ENCODE measurements around the gene IGSF3. TPM values are rescaled to one million over a fixed set of nuclear protein-coding genes. Genes with fewer than 3 reads are reported as not detected.

IGSF3 gene
- total and polyA plus RNA-seq, 2 of the 13 experiments (the other 11 are each of a cell fraction or from before 2014, with no cell fraction given) = 0.11 to 0.16 TPM

DNA sequence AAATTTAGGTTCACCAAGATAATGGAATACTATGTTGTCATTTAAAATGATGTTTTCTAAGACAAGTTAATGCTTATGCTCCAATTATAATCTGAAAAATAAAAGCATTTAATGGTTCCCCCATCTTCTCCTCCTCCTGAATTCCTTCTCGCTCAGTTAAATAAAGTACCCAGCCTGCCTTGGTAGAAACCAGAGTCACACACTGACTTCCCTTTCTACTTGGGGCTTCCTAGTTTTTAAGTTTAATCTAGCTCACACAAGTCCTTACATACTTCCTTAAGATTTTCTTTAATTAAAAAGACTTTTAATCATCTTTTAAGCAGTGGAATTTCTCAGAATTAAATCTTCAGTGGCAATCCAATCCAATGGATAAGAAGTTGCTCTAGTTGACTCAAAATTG is 129.6 kb downstream of the IGSF3 start (continued):
- no peak for TF ChIP-seq SP5 (CRISPR knock-in tag; IDR thresholded peaks at IDR 0.05; ENCODE audit: borderline replicate concordance, low read depth)
- TF ChIP-seq ZNF225 (CRISPR knock-in tag; IDR thresholded peaks at IDR 0.05) = no peak
- TF ChIP-seq, protein P1, sequence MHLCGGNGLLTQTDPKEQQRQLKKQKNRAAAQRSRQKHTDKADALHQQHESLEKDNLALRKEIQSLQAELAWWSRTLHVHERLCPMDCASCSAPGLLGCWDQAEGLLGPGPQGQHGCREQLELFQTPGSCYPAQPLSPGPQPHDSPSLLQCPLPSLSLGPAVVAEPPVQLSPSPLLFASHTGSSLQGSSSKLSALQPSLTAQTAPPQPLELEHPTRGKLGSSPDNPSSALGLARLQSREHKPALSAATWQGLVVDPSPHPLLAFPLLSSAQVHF (CRISPR knock-in tag; IDR thresholded peaks at IDR 0.05) = no peak
- TF ChIP-seq, protein P2, sequence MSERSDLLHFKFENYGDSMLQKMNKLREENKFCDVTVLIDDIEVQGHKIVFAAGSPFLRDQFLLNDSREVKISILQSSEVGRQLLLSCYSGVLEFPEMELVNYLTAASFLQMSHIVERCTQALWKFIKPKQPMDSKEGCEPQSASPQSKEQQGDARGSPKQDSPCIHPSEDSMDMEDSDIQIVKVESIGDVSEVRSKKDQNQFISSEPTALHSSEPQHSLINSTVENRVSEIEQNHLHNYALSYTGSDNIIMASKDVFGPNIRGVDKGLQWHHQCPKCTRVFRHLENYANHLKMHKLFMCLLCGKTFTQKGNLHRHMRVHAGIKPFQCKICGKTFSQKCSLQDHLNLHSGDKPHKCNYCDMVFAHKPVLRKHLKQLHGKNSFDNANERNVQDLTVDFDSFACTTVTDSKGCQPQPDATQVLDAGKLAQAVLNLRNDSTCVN (CRISPR knock-in tag; IDR thresholded peaks at IDR 0.05; ENCODE audit: borderline replicate concordance) = no peak
- no peak for TF ChIP-seq NFE2 (CRISPR knock-in tag; IDR thresholded peaks at IDR 0.05)
- no peak for TF ChIP-seq EHMT2 (IDR thresholded peaks at IDR 0.05; ENCODE audit: borderline replicate concordance, low read depth, low read length)
- TF ChIP-seq, protein P3, sequence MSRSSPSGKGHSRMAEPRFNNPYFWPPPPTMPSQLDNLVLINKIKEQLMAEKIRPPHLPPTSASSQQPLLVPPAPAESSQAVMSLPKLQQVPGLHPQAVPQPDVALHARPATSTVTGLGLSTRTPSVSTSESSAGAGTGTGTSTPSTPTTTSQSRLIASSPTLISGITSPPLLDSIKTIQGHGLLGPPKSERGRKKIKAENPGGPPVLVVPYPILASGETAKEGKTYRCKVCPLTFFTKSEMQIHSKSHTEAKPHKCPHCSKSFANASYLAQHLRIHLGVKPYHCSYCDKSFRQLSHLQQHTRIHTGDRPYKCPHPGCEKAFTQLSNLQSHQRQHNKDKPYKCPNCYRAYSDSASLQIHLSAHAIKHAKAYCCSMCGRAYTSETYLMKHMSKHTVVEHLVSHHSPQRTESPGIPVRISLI (CRISPR knock-in tag; IDR thresholded peaks at IDR 0.05; ENCODE audit: borderline replicate concordance) = no peak
- no peak for TF ChIP-seq JARID2 (CRISPR knock-in tag; IDR thresholded peaks at IDR 0.05; ENCODE audit: insufficient replicate concordance)
- TF ChIP-seq DPF2 (CRISPR knock-in tag; IDR thresholded peaks at IDR 0.05; ENCODE audit: borderline replicate concordance, low read depth) = no peak
